Measurements from ENCODE around the gene RDX. TPM values are rescaled to one million over a fixed set of nuclear protein-coding genes. Genes with fewer than 3 reads are reported as not detected.

Gene RDX
- total and polyA plus RNA-seq, 10 of the 15 experiments (the other 5 are each of a cell fraction or from before 2014, with no cell fraction given), result 24.6 to 62.2 (median 47.8) TPM

DNA sequence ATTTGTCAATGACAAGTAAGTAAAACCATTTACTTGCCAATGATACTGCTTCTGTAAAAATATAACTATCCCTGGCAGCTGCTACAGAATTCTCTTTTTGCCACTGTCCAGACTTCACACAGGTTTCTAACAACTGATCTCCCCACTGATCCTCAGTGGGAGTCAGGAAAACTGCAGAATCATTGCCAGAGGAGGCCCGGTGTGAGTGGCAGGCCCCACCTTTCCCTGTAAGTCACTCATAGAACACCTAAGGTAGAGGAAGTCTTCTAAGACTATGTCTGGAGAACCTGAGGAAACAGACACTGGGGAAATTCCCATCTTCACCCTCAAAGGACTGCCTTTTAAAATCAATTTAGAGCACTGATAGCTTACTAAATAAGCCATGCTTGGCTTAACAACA lies 136.9 kb downstream of the RDX start:
- ATAC-seq, result no peak
- H4K20me1 ChIP-seq (ENCODE audit: control insufficient read depth, insufficient read depth), result peaks cover 1% of the 10 kb centered on the region; the same call in 1 of the 2 replicates
- no TSS peak for BruUV-seq (replicated peaks)
- no peak overlapping the region for H2AFZ ChIP-seq (ENCODE audit: control insufficient read depth, low read depth, low read length)
- ChIA-PET POLR2A (interaction anchor here (0.8 to 2.1 kb wide), 2 partner anchors 9 to 13 kb away, joined by 3 to 5 read pairs; no protein-coding TSS in a partner anchor), SMC1A (ENCODE audit: uncharacterized antibody, unreplicated experiment) (interaction anchor here (1.0 to 1.6 kb wide), 2 partner anchors 35 to 134 kb away, joined by 3 read pairs; no protein-coding TSS in a partner anchor), RAD21 (ENCODE audit: unreplicated experiment) (interaction anchor here (1.0 kb wide), 1 partner anchor 220 kb away, joined by 3 read pairs; no protein-coding TSS in a partner anchor), CTCF (interaction anchor here (2.0 kb wide), 1 partner anchor 213 kb away, joined by 5 read pairs; no protein-coding TSS in a partner anchor)
- no peaks in the 10 kb centered on the region for H3K27me3 ChIP-seq (replicated peaks in 1 of 2; ENCODE audit: control insufficient read depth in 2 of 2, insufficient read depth in 2 of 2, low read length in 1 of 2)
- no peak overlapping the region for H3K4me3 ChIP-seq
- H3K79me2 ChIP-seq (ENCODE audit: control insufficient read depth, insufficient read depth, low read length), result no peaks in the 10 kb centered on the region
- WGBS (ENCODE audit: insufficient coverage, insufficient replicate concordance, low lambda C conversion rate, missing lambda C conversion rate), result 61% methylated on average over 1 of the region's 1 CpG
- DNase-seq (ENCODE audit: low read depth, low spot score), result no peak
- H3K4me2 ChIP-seq (ENCODE audit: control insufficient read depth, insufficient read depth), result no peak overlapping the region
- TF ChIP-seq CHD1 (IDR thresholded peaks at IDR 0.05; ENCODE audit: low read depth, low read length) (no peak), PAX5 (IDR thresholded peaks at IDR 0.05; ENCODE audit: borderline replicate concordance, low read depth, low read length) (no peak), RELA (IDR thresholded peaks at IDR 0.05; ENCODE audit: borderline replicate concordance, partially characterized antibody) (no peak), RUNX3 (IDR thresholded peaks at IDR 0.05; ENCODE audit: low read length) (no peak), BACH1 (IDR thresholded peaks at IDR 0.05; ENCODE audit: borderline replicate concordance) (no peak), EP300 (IDR thresholded peaks at IDR 0.05; ENCODE audit: borderline replicate concordance in 1 of 2, control insufficient read depth in 1 of 2, low read depth in 2 of 2, low read length in 2 of 2) (no peak), KLF5 (IDR thresholded peaks at IDR 0.05; ENCODE audit: partially characterized antibody) (no peak), CREM (IDR thresholded peaks at IDR 0.05; ENCODE audit: low read depth) (no peak), NFYB (IDR thresholded peaks at IDR 0.05; ENCODE audit: insufficient read depth, low read depth, low read length) (no peak), YY1 (IDR thresholded peaks at IDR 0.05; ENCODE audit: low read depth, low read length) (no peak), SRF (IDR thresholded peaks at IDR 0.05; ENCODE audit: low read depth in 2 of 2, low read length in 2 of 2) (no peak)
- H3K9me3 ChIP-seq (replicated peaks; ENCODE audit: control insufficient read depth, insufficient read depth, low read length), result no peaks in the 10 kb centered on the region
- in situ Hi-C loops (cut with MboI) (no loop called here), intact Hi-C loops (cut with micrococcal nuclease; ENCODE audit: unreplicated experiment) (no loop called here)
- H3K27ac ChIP-seq (ENCODE audit: control insufficient read depth, insufficient read depth), result no peak overlapping the region
- peaks cover 0 to 11% of the 10 kb centered on the region in 2 experiments; a peak in 2 of 4 replicates for H3K36me3 ChIP-seq (ENCODE audit: control insufficient read depth in 2 of 2, insufficient read depth in 2 of 2, low read length in 1 of 2)
- no peaks in the 10 kb centered on the region for H3K4me1 ChIP-seq (ENCODE audit: control insufficient read depth, insufficient read depth, low read length)
- FAIRE-seq, result no peak
- H3K9ac ChIP-seq (ENCODE audit: control insufficient read depth, insufficient read depth, low read length), result no peak overlapping the region
